Cardiac ventricle fibroblast (primary cell): ENCODE data around the gene CYP8B1. TPM values are rescaled to one million over a fixed set of nuclear protein-coding genes. Genes with fewer than 3 reads are reported as not detected.

Source experiments
- total RNA-seq: library from RNA; depleted of rRNA; stranded (reverse); fragments of >200 nt; gene quantifications from 2 replicates; pipeline ENCODE4 v1.2.3, GENCODE V29; 2015

Gene CYP8B1
- not detected in 2 replicates for total RNA-seq

GRCh38 chr3:42875325-42876151 lies at the start of gene CYP8B1:
Gene CYP8B1 (minus strand): TSS chr3:42875879. CDS start chr3:42875816, 63 bp downstream.

GRCh38 chr3:42906070-42906847 lies 30.6 kb upstream of the CYP8B1 start, which contains the start of gene ZNF662:
Gene ZNF662 (plus strand): TSS chr3:42906142. CDS start chr3:42908115, 1,973 bp downstream.

Other genes with a start within 250 kb of the CYP8B1 start
- gene ZBTB47, start 222.2 kb downstream of the CYP8B1 start, total RNA-seq: 20.2 and 27.4 TPM in 2 replicates
- gene KLHL40, start 190.3 kb downstream of the CYP8B1 start, total RNA-seq: not detected in 2 replicates
- gene HHATL, start 173.1 kb downstream of the CYP8B1 start, total RNA-seq: not detected in 2 replicates
- gene CCDC13, start 102.6 kb downstream of the CYP8B1 start, total RNA-seq: 1.4 and 2.0 TPM in 2 replicates
- 72.4 and 82.8 TPM in 2 replicates for gene HIGD1A, start 71.4 kb downstream of the CYP8B1 start, total RNA-seq
- gene ACKR2, start 66.4 kb downstream of the CYP8B1 start, total RNA-seq: 0.39 and 1.00 TPM in 2 replicates
- gene ZNF662, start 30.3 kb upstream of the CYP8B1 start, total RNA-seq: 1.1 and 1.4 TPM in 2 replicates
- gene GASK1A, start 103.4 kb upstream of the CYP8B1 start, total RNA-seq: 0.15 and 0.75 TPM in 2 replicates
- gene POMGNT2, start 230.2 kb upstream of the CYP8B1 start, total RNA-seq: 11.0 and 13.6 TPM in 2 replicates